GM19239 (cell line): ENCODE data around the gene ELL.

Experiments
- DNase-seq: peaks from one replicate; pipeline ENCODE4 v3.0.0; 2011; ENCODE audit warnings: low spot score; ENCODE audit not compliant: insufficient read length
- FAIRE-seq: peaks from 2 replicates; lab custom pipeline; 2011; peaks lifted over from hg19 to GRCh38; lab: Jason Lieb, UNC

The ELL gene

GRCh38 chr19:18475762-18476331 lies 46.0 kb downstream of the ELL start:
- FAIRE-seq (no peak), DNase-seq (no peak)

- FAIRE-seq: no peak
- no peak for DNase-seq
Observed at GRCh38 chr19:18475004-18475453, 46.8 kb downstream of the ELL start.

- FAIRE-seq: no peak
- DNase-seq: no peak
Observed at GRCh38 chr19:18474366-18474887, 47.4 kb downstream of the ELL start.

- DNase-seq (no peak), FAIRE-seq (no peak)
Observed at GRCh38 chr19:18473706-18474087, 48.2 kb downstream of the ELL start.

- DNase-seq (no peak), FAIRE-seq (no peak)
Observed at GRCh38 chr19:18473003-18473705, 48.7 kb downstream of the ELL start.

GRCh38 chr19:18470787-18471186 lies 51.1 kb downstream of the ELL start:
- FAIRE-seq: no peak

GRCh38 chr19:18469069-18469846 lies 52.6 kb downstream of the ELL start:
- FAIRE-seq (peak; percentile 68), DNase-seq (peak; percentile 58)

More at GRCh38 chr19:18470787-18471186, 51.1 kb downstream of the ELL start:
- DNase-seq: no peak

GRCh38 chr19:18468517-18468916 lies 53.4 kb downstream of the ELL start:
- DNase-seq (no peak), FAIRE-seq (no peak)

GRCh38 chr19:18467978-18468377 lies 53.9 kb downstream of the ELL start:
- FAIRE-seq (no peak), DNase-seq (no peak)

GRCh38 chr19:18466354-18466753 lies 55.5 kb downstream of the ELL start:
- DNase-seq: no peak
- FAIRE-seq: no peak

- DNase-seq (no peak), FAIRE-seq (no peak)
Observed at GRCh38 chr19:18465964-18466339, 55.9 kb downstream of the ELL start.

GRCh38 chr19:18465214-18465963 lies 56.5 kb downstream of the ELL start:
- DNase-seq (no peak), FAIRE-seq (no peak)

- DNase-seq (no peak), FAIRE-seq (no peak)
Observed at GRCh38 chr19:18464646-18465045, 57.2 kb downstream of the ELL start.

- DNase-seq: no peak
- no peak for FAIRE-seq
Observed at GRCh38 chr19:18461471-18461870, 60.4 kb downstream of the ELL start.

- DNase-seq (no peak), FAIRE-seq (no peak)
Observed at GRCh38 chr19:18460900-18461299, 61.0 kb downstream of the ELL start.

- DNase-seq (no peak), FAIRE-seq (no peak)
Observed at GRCh38 chr19:18457483-18458331, 64.2 kb downstream of the ELL start.

GRCh38 chr19:18456974-18457373 lies 64.9 kb downstream of the ELL start:
- DNase-seq: no peak
- FAIRE-seq: no peak

GRCh38 chr19:18456279-18456678 lies 65.6 kb downstream of the ELL start:
- DNase-seq (no peak), FAIRE-seq (no peak)

- FAIRE-seq (no peak), DNase-seq (no peak)
Observed at GRCh38 chr19:18453269-18454024, 68.4 kb downstream of the ELL start.
